Right ventricle myocardium superior (tissue), 1 donor: ENCODE results near the gene PSMD11. TPM values are rescaled to one million over a fixed set of nuclear protein-coding genes. Genes with fewer than 3 reads are reported as not detected.
"Not testable (repeated sequence)": the region's sequence is repeated elsewhere in the genome, so short reads cannot be mapped to it uniquely, and the experiment has no call there.

ENCODE experiments used
- ATAC-seq: fragments of 200-7000 bp; cut with Tn5 transposase; one replicate; pipeline ENCODE4 v1.9.1; 2020; ENCODE audit warnings: mild to moderate bottlenecking; ENCODE audit not compliant: poor library complexity
- DNase-seq: peaks from one replicate; pipeline ENCODE4 v3.0.0-alpha.2; 2020
- intact Hi-C: fragments of 100-400 bp; cut with DNase I; formaldehyde crosslinking; loops from one replicate; pipeline ENCODE4 v1.11.2; 2022
- long read RNA-seq: library from polyadenylated mRNA; unstranded; transcript quantifications from one replicate; pipeline ENCODE4 v2.0.0, GENCODE V29; 2021
- total RNA-seq: library from RNA; stranded (reverse); fragmentation: NEBNext Ultra II Directional; extraction: Animal tissue kit (Norgen Biotek cat#: 25700); gene quantifications from one replicate; pipeline ENCODE4 v1.2.1, GENCODE V29; 2021
- donor health status: DM: no; HTN: yes; CAD: no; lungs with severe emphysema.

The PSMD11 gene
- total RNA-seq: 62.3 TPM
- long read RNA-seq, full-length matches to known transcripts: 183 of 196 reads
- long read RNA-seq, partial matches to known transcripts: 10 of 196 reads
- long read RNA-seq, other reads (novel, unspliced or antisense): 3 of 196 reads

DNA sequence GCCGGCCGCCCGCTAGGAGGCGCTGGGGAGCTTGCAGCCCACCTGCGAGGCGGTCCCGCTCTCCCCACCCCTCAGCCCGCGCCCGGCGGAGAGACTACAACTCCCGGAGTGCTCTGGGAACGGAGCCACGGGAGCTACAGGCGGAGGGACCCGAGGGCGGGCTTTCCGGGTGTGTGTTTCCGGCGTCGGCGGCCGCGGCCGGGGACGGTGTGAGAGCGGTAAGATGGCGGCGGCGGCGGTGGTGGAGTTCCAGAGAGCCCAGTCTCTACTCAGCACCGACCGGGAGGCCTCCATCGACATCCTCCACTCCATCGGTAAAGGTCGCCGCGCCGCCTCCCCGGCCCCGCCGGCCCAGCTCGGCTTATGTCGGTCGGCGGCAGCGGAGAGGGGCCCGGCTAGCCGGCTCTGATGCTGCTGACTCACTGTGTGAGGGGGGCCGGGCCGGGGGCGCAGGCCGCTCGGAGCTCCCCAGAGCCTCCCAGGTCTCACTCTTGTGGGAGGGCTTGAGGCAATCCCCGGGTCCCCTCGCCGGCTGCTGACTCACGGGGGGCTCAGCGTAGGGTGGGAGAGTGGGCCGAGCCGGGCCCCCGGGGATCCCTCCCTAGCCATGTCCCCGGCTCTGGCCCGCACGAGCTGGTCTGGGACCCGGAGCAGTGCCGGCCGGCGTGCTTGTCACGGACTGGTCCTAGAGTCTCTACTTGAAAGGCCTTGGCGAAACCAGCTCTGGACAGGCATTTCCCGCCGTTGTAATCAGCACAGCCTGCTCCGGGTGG, at the start of gene PSMD11:
TSS of gene PSMD11 (plus strand) at position 210 of the 773 bp plus-strand sequence. CDS start at position 224, 14 bp downstream.
- ATAC-seq: peak; percentile 99
- intact Hi-C loops: no loop called here
- DNase-seq: peak; percentile 99

DNA sequence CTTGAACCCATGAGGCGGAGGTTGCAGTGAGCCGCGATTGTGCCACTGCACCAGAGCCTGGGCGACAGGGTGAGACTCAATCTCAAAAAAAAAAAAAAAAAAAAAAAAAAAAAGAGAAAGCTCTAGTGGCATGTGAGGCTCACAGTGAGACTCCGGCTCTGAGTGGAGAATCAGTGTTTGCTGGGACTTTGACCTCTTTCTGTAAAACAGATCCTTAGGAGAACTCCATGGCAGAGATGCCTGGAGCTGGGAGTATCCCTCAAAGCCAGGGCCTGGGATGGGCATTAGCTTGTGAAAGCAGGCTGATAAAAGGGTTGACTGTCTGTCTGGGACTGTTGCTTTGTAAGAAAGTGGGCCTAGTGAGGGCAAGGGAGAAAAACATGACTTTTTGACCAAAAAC, 48.0 kb upstream of the PSMD11 start:
- intact Hi-C loops: no loop called here
- no peak for ATAC-seq

DNA sequence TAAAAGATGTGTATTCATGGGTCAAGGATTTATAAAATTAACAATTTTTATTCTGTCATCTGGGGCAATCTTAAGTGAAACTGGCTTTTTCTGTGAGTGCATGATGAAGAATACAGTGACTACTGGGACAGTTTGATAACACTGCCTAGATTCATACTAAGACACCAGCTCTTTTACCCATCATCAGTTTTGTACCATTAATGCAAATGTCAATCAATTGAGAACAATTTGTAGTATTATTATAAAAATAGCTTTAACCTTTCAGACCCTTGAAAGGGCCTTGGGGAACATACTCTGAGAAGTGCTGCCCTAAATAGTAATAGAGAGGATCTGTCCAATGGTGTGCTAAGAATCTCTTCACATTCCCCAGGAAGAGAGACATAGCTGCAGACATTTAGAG, 45.4 kb upstream of the PSMD11 start:
- no peak for DNase-seq
- no peak for ATAC-seq
- intact Hi-C loops: no loop called here

More for the DNA sequence above, 48.0 kb upstream of the PSMD11 start:
- DNase-seq: no peak

DNA sequence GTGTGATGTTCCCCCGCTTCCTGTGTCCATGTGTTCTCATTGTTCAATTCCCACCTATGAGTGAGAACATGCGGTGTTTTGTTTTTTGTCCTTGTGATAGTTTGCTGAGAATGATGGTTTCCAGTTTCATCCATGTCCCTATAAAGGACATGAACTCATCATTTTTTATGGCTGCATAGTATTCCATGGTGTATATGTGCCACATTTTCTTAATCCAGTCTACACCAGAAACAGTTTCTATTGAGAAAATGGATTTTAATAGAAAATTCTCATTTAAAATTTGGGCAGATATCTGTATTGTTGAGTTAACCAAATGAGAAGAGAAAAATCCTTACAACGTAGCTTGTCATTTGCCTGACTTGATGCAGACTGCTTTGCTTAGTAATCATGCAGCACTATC, 34.2 kb upstream of the PSMD11 start:
- intact Hi-C loops, ATAC-seq, DNase-seq: not testable (repeated sequence)

DNA sequence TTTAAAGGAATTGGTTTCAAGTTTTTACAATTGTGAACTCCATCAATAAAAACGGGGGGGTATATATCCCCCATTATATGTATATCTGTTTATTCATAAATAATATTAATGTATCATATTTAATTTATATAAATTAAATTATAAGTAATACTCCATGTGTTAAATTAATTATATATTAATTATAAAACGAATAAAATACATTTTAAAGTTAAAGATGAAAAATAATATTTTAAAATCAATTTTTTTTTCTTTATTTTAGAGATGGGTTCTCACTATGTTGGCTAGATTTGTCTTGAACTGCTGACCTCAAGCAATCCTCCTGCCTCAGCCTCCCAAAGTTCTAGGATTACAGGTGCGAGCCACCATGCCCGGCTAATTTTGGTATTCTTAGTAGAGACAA, 17.4 kb upstream of the PSMD11 start:
- DNase-seq (no peak), ATAC-seq (no peak)
- intact Hi-C loops: no loop called here

DNA sequence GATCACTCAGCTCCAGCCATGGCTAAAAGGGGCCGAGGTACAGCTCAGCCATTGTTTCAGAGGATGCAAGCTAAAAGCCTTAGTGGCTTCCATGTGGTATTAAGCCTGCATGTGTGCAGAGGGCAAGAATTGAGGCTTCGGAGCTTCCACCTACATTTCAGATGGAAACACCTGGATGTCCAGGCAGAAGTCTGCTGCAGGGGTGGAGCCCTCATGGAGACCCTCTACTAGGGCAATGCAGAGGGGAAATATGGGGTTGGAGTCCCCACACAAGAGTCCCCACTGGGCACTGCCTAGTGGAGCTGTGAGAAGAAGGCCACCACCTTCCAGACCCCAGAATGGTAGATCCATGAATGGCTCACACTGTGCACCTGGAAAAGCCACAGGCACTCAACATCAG, 14.7 kb upstream of the PSMD11 start:
- ATAC-seq (no peak), DNase-seq (no peak)
- intact Hi-C loops: no loop called here

DNA sequence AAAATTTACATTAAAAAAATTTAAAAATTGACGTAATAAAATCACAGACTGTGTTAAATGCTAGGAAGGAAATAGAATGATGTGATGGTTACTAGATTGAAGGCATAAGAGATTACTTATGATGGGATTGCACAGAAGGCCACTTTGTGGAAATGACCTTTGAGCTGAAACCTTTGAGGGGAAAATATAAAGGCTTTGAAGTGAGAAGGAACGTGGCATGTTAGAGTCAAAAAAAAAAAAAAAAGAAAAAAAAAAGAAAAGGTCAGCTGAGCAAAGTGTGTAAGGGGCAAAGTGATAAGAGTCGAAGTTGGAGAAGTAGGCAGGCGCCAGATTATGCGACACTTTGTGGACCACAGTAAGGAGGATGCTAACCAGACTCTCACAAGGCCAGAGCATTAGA, 3.6 kb upstream of the PSMD11 start:
- no peak for ATAC-seq
- intact Hi-C loops: no loop called here
- no peak for DNase-seq

DNA sequence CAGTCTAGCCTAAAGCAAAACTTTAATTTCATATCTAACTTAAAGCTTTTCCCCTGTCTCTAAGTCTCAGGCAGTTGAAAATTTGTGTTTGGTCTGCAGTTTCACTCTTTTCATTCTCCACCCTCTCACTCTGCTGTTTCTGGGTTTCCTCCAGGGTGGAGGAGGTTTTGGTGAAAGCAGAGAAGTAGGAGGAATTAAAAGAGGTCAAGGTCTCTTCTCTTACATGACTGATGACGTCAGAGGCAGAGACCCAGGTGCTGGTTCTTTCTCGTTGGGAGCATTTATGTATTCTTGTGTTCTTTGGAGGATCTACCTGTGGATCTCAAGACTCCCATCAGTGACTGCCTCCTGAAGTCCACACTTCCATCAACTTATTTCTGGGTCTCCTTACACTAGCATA, 2.4 kb upstream of the PSMD11 start:
- no peak for DNase-seq
- intact Hi-C loops: no loop called here
- ATAC-seq: no peak

DNA sequence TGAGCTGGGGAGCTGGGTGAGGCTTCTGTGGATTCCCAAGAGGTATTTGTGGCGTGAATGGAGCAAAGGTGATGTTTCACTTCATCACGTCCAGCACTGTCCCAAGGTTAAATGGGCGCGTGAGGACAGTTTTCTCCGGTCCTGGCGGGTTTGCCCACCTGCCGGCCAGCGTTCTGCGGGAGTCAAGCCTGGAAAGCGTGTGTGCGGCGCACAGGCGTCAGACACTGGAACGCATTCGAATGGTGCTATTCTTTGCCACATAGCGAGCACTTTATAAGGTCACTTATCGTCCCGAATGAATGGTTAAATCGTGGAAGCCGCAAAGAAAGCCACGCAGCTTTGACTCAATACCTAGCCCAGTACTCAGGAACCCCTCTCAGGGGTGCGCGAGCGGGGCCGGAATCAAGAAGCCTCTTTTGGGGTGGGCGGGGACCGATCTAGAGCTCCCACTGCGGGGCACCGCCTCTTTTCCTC, 446 bp upstream of the PSMD11 start:
- intact Hi-C loops: no loop called here
- DNase-seq (peak; percentile 43), ATAC-seq (no peak)

DNA sequence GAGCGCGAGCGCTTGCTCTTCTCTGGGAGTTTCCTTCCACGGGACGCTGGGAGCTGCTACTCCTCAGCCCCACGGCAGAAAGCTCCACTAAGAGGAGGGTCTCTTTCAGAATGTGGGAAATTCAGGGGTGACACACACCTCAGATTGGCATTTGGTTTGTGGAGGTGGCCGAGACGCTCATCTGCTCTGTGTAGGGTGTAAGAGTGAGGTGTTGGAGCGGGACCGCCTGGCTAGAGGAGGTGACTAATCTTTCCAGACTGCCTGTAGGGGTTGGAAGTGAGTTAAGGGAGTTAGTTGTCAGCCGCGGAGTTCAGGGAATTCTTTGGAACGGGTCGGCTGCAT, 735 bp downstream of the PSMD11 start:
- intact Hi-C loops: no loop called here

DNA sequence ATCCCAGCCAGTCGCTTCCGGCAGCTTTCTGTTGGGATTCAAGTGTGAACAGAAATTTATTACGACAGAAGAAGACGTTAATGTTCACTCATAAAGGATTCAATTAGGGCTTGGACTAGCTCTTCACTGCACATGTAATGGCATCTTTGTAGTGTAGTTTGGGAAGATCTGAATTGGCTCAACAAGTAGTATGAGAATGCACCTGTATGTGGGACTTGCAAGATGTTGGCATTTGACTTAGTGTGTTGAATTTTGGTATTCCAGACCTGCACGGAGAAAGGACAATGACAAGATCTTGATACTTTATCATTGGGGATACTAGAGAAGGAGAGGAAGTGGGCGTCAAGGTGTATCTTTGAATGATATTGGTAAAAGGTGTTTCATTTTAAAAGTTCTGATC, 1.2 kb downstream of the PSMD11 start:
- intact Hi-C loops: no loop called here
- ATAC-seq: no peak

More for the DNA sequence above, 735 bp downstream of the PSMD11 start:
- ATAC-seq (peak; percentile 51), DNase-seq (no peak)

DNA sequence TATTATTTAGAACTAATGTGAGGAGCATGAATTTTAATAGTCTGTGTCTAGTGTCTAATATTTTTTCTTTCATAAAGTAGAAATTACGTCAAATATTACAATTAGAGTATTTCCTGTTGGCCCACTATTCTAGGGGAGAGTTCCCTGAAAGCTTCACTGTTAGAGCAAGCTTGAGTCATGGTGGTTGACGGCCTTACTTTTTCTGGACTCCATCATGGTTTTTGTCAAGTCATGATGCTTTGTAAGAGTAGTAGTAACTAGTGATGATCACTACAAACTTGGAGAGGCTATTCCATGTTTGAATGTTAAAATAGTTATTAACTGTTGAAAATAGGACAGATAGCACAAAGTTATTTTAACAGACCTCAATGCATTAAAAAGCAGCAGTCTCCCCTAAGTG, 1.7 kb downstream of the PSMD11 start:
- intact Hi-C loops: no loop called here
- no peak for ATAC-seq
- DNase-seq: no peak

More for the DNA sequence above, 1.2 kb downstream of the PSMD11 start:
- no peak for DNase-seq

DNA sequence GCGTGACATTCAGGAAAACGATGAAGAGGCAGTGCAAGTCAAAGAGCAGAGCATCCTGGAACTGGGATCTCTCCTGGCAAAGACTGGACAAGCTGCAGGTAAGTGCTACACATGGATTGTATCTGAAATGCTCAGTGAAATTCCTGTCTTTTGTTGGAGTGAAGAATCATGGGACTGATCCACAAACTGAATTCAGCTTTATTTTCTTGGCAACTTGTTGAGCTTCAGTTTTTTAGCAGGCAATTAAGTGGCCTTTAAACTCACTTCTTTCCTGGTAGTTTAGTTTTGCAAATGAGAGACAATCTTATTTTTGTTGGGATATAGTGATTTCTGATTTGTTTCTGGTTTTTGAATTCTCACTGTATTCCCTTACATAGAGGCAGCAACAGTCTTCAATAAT, 2.6 kb downstream of the PSMD11 start:
- ATAC-seq: no peak
- intact Hi-C loops: no loop called here
- no peak for DNase-seq

DNA sequence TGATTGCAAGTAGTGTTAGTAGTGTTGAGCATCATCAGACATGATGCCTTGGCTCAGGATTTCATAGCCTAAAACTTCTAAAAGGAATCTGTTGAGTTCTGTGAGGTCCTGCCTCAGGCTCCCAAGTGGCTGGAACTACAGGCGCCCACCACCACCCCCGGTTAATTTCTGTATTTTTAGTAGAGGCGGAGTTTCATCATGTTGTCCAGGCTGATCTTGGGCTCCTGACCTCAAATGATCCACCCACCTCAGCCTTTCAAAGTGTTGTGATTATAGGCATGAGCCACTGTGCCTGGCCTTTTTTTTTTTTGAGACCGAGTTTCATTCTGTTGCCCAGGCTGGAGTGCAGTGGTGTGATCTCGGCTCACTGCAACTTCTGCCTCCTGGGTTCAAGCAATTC, 5.7 kb downstream of the PSMD11 start:
- DNase-seq: no peak
- no peak for ATAC-seq
- intact Hi-C loops: no loop called here

DNA sequence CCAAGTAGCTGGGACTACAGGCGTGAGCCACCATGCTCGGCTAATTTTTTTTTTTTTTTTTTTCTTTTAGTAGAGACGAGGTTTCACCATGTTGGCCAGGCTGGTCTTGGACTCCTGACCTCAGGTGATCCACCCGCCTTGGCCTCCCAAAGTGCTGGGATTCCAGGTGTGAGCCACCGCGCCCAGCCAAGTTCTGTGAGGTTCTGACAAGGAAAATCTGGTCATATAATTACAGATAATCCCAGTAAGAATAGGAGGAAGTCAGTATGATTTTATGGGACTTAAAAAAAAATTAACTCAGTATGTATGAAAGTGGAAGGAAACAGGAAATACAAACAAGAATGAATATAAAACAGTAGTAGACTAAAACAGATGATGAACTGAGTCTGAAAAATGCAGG, 6.1 kb downstream of the PSMD11 start:
- ATAC-seq, intact Hi-C loops, DNase-seq: not testable (repeated sequence)

DNA sequence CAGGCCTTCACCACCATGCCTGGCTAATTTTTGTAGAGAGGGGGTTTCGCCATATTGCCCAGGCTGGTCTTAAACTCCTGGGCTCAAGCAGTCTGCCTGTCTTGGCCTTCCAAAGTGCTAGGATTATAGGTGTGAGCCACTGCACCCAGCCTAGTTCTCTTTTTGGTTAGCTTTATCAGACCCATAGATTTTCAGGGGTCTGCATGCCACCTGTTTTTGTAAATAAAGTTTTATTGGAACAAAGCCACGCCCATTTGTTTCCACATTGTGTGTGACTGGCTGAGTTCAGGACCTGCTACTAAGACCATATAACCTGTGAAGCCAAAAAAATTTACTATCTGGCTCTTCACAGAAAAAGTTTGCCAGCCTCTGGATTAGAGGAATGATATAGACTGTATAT, 7.6 kb downstream of the PSMD11 start:
- intact Hi-C loops: no loop called here
- DNase-seq (no peak), ATAC-seq (no peak)

DNA sequence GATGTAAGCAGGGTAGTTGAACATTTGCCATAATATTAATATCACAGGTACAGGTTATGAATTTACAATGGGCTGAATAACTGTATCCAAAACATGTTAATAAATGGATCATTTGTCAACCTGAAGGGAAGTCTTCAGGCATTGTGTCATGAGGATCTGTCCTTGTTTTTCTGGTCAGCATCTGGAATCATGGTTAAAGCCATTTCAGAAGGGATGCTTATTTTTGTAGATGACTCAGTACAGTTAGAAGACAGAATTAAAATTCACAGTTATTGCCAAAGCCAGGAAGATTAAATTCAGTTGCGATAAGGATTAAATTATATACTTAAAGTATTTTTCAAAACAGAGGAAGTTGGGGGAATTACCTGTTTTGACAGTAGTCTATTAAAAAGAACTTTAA, 8.0 kb downstream of the PSMD11 start:
- ATAC-seq (no peak), DNase-seq (no peak)
- intact Hi-C loops: no loop called here

DNA sequence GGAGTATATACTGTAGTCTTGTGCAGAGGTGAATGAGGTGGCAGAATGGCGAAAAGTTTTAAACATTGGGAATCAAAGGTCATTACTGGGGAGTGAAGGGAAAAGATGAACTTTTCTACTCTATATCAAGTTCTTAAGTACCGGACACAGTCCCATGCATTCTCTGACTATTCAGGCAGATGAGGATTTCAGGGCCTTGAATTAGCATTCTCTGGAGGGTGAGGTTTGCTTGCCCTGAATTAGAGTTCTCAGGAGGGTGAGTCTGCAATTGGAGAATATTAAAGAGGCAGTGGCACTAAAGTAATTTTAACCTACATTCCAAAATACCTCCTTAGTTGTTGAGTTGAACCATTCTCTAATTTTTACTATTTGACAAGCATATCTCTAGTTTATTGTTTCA, 9.1 kb downstream of the PSMD11 start:
- intact Hi-C loops: no loop called here
- DNase-seq (no peak), ATAC-seq (no peak)

DNA sequence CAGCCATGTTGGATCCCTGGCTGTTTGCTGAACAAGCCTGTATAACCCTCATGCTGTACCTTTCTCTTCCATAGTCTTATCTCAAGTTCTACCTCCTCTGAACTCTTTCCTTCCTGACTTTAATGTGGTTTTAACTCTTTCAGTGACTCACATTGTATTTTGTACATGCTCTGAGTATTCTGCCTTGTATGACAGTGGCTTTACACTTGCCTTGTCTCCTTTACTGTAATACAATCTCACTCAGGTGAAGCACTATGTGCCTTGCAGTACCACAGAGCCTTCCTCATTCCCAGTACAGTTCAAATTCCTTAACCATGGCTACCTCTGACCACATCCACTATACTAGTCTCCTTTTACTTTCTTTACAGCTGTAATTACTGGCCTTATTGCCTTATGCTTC, 14.1 kb downstream of the PSMD11 start:
- DNase-seq (no peak), ATAC-seq (no peak)
- intact Hi-C loops: no loop called here

DNA sequence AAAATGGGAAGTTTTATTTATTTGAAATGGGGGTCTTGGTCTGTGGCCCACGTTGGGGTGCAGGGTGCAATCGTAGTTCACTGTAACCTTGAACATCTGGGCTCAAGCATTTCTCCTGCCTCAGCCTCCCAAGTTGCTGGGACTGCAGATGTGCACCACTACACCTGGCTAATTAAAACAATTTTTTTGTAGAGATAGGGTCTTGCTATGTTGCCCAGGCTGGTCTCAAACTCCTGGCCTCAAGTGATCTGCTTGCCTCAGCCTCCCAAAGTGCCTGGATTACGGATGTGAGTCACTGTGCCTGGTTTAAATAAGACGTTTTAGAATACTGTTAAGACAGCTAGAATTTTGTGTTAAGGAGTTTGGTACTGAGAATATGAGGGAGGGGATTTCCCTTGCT, 15.7 kb downstream of the PSMD11 start:
- DNase-seq (no peak), ATAC-seq (no peak)
- intact Hi-C loops: no loop called here

DNA sequence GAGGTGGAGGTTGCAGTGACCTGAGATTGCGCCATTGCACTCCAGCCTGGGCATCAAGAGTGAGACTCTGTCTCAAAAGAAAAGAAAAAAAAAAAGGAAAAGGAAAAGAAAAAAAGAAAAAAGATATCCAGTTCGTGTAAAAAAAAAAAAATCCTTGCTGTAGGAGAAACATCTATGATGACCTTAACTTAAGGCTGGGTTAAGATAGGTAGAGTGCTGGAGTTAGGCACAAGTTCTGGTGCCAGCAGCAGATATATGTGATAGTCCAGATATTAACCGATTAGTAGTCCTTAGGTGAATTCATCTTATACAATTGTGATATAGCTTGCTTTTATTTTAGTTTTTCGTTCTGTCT, 17.2 kb downstream of the PSMD11 start:
- intact Hi-C loops: no loop called here
- DNase-seq: no peak
- ATAC-seq: no peak
